Pancreas (tissue), 10 donors: Measurements from ENCODE around the gene MAGEA10. TPM values are rescaled to one million over a fixed set of nuclear protein-coding genes. Genes with fewer than 3 reads are reported as not detected.

ENCODE experiments used
- ATAC-seq, 4 donors: fragments of 200-7000 bp; cut with Tn5 transposase; one replicate each; pipeline versions ENCODE4 v1.8.0 to v1.9.1; 2020; ENCODE audit warnings: mild to moderate bottlenecking in 4 of 4, moderate library complexity in 4 of 4
- DNase-seq, 6 donors: peaks; one replicate each; pipeline ENCODE4 v3.0.0-alpha.2; 2020
- FAIRE-seq: peaks from 2 replicates; lab custom pipeline; 2012; peaks lifted over from hg19 to GRCh38; lab: Jason Lieb, UNC
- H3K27ac ChIP-seq, 4 donors: fragments of 200-600 bp; sonication (generic); 1 replicate in 3 of 4; 2 replicates in 1 of 4; pipeline versions ENCODE4 v1.5.0 to v1.8.0; 2020
- H3K27me3 ChIP-seq, 4 donors: fragments of 200-600 bp; one replicate each; pipeline ENCODE4 v1.8.0; 2021
- H3K36me3 ChIP-seq, 3 donors: fragments of 200-600 bp; sonication (generic) in 1 of 3; one replicate each; pipeline versions ENCODE4 v1.5.0 to v1.8.0; 2020 to 2021
- H3K4me1 ChIP-seq, 3 donors: fragments of 200-600 bp; one replicate each; pipeline ENCODE4 v1.8.0; 2021
- H3K4me3 ChIP-seq, 4 donors: fragments of 200-600 bp; sonication (generic) in 2 of 4; one replicate each; pipeline versions ENCODE4 v1.5.0 to v1.8.0; 2020 to 2021
- H3K9me3 ChIP-seq, 4 donors: fragments of 200-600 bp; one replicate each; pipeline ENCODE4 v1.8.0; 2021
- CTCF ChIP-seq, 4 donors: fragments of 200-600 bp; sonication (generic) in 3 of 4; IDR thresholded peaks; one replicate each; pipeline versions ENCODE4 v1.5.0 to v1.8.0; 2021; ENCODE audit warnings: antibody characterized with exemption in 4 of 4
- WGBS, 2 donors: extraction: QIAGEN DNeasy Blood & Tissue Kit; methylation state at CpG; one replicate each; pipeline ENCODE4 v1.1.7; 2013; 5-methylcytosine and 5-hydroxymethylcytosine counted together
- intact Hi-C, 3 donors: fragments of 100-400 bp; cut with DNase I; formaldehyde crosslinking; loops; one replicate each; pipeline versions ENCODE4 v1.11.1 to v1.14.2; 2022
- polyA plus RNA-seq, 2 donors: library from polyadenylated mRNA; stranded (reverse); fragments of 200-250 nt; gene quantifications; one replicate each; pipeline ENCODE4 v1.2.3, GENCODE V29; 2013
- total RNA-seq, 6 donors: library from RNA; stranded (reverse); fragmentation: NEBNext Ultra II Directional in 4 of 6; extraction: Animal tissue kit (Norgen Biotek cat#: 25700) in 4 of 6; gene quantifications; one replicate each; pipeline versions ENCODE4 v1.2.1 to v1.2.4, GENCODE V29; 2021 to 2023
- donor health status: healthy with polysubstance abuse.
- donor health status: DM: no; HTN: no; CAD: no; lungs with moderate emphysema.
- donor health status: DM: no; HTN: no; CAD: no.
- donor health status: control.
- donor health status: control.
- donor health status: Bipolar disorder and iron deficiency.
- donor health status: DM: yes; HTN: yes; CAD: no.
- donor health status: DM: no; HTN: no; CAD: no.
- donor health status: DM: no; HTN: no; CAD: no.
- donor health status: DM: yes; HTN: yes; CAD: no.

Gene MAGEA10
- total and polyA plus RNA-seq, 8 donors: not detected

- Histone ChIP-seq H3K27ac (no peak overlapping the region), H3K4me3 (no peak overlapping the region), H3K36me3 (no peaks in the 10 kb centered on the region), H3K4me1 (no peaks in the 10 kb centered on the region), H3K27me3 (no peaks in the 10 kb centered on the region), H3K9me3 (no peaks in the 10 kb centered on the region)
- ATAC-seq: no peak
- TF ChIP-seq CTCF (IDR thresholded peaks at IDR 0.05): no peak
- DNase-seq: no peak
- intact Hi-C loops: no loop called here
- 50 to 78% methylated on average over 2 of the region's 2 CpGs for WGBS, 2 donors
- no peak for FAIRE-seq
Observed at GRCh38 chrX:152165033-152165743, 26.8 kb upstream of the MAGEA10 start.

- TF ChIP-seq CTCF (IDR thresholded peaks at IDR 0.05): no peak
- no peaks in the 10 kb centered on the region for H3K36me3 ChIP-seq
- ATAC-seq (no peak), FAIRE-seq (no peak), DNase-seq (no peak)
- intact Hi-C loops: no loop called here
- no peaks in the 10 kb centered on the region for H3K4me1 ChIP-seq
- no peak overlapping the region for H3K27ac ChIP-seq
- H3K4me3 ChIP-seq: no peak overlapping the region
- 70 to 80% methylated on average over 2 of the region's 2 CpGs for WGBS, 2 donors
- H3K9me3 ChIP-seq: no peaks in the 10 kb centered on the region
- no peaks in the 10 kb centered on the region for H3K27me3 ChIP-seq
Observed at GRCh38 chrX:152157042-152157441, 18.7 kb upstream of the MAGEA10 start.

- intact Hi-C loops: no loop called here
- Histone ChIP-seq H3K27me3 (no peaks in the 10 kb centered on the region), H3K4me3 (no peak overlapping the region), H3K27ac (no peak overlapping the region), H3K9me3 (no peaks in the 10 kb centered on the region), H3K36me3 (no peaks in the 10 kb centered on the region), H3K4me1 (no peaks in the 10 kb centered on the region)
- FAIRE-seq (no peak), DNase-seq (no peak), ATAC-seq (no peak)
- WGBS, 2 donors: 63 to 64% methylated on average over 2 of the region's 2 CpGs
- TF ChIP-seq CTCF (IDR thresholded peaks at IDR 0.05): no peak
Observed at GRCh38 chrX:152155766-152156310, 17.5 kb upstream of the MAGEA10 start.

- Histone ChIP-seq H3K4me1 (no peaks in the 10 kb centered on the region), H3K9me3 (no peaks in the 10 kb centered on the region), H3K4me3 (no peak overlapping the region), H3K27me3 (no peaks in the 10 kb centered on the region), H3K36me3 (no peaks in the 10 kb centered on the region), H3K27ac (no peak overlapping the region)
- DNase-seq (no peak), FAIRE-seq (no peak), ATAC-seq (no peak)
- WGBS, 2 donors: 62 to 83% methylated on average over 1 of the region's 1 CpG
- TF ChIP-seq CTCF (IDR thresholded peaks at IDR 0.05): no peak
- intact Hi-C loops: no loop called here
Observed at GRCh38 chrX:152154050-152154449, 15.7 kb upstream of the MAGEA10 start.

GRCh38 chrX:152151256-152151655, 12.9 kb upstream of the MAGEA10 start:
- no peaks in the 10 kb centered on the region for H3K4me1 ChIP-seq
- DNase-seq (no peak), FAIRE-seq (no peak), ATAC-seq (no peak)
- no peak overlapping the region for H3K27ac ChIP-seq
- no peaks in the 10 kb centered on the region for H3K36me3 ChIP-seq
- no peak for TF ChIP-seq CTCF (IDR thresholded peaks at IDR 0.05)
- no peaks in the 10 kb centered on the region for H3K27me3 ChIP-seq
- intact Hi-C loops: no loop called here
- WGBS, 2 donors: 66 to 70% methylated on average over 3 of the region's 3 CpGs
- H3K4me3 ChIP-seq: no peak overlapping the region
- no peaks in the 10 kb centered on the region for H3K9me3 ChIP-seq
